Body of pancreas (tissue), 4 donors: ENCODE results near the gene DNAJC4.

Experiments
- CTCF ChIP-seq, 7 experiments: fragments of 450-650 bp in 4 of 7; fragments of 200-600 bp in 3 of 7; sonication (generic) in 3 of 7; IDR thresholded peaks; one replicate each; pipeline ENCODE4 v1.5.1; 2016 to 2019; ENCODE audit warnings: antibody characterized with exemption in 7 of 7
- POLR2A ChIP-seq, 3 donors: fragments of 450-650 bp; IDR thresholded peaks; one replicate each; pipeline ENCODE4 v1.6.1; 2016; ENCODE audit warnings: antibody characterized with exemption in 3 of 3, mild to moderate bottlenecking in 2 of 3

- TF ChIP-seq CTCF (IDR thresholded peaks at IDR 0.05) (no peak), POLR2A (IDR thresholded peaks at IDR 0.05) (no peak)
Measured at GRCh38 chr11:64180891-64181290, 49.5 kb upstream of the DNAJC4 start.
